MM.1S (cell line): Measurements from ENCODE around the gene RNU1-4.
"Not testable (repeated sequence)": the region's sequence is repeated elsewhere in the genome, so short reads cannot be mapped to it uniquely, and the experiment has no call there.

ENCODE experiments used
- DNase-seq: peaks from one replicate; pipeline ENCODE4 v3.0.0-alpha.2; 2015
- H2AFZ ChIP-seq: fragments of 300-600 bp; sonication (generic); 2 replicates; pipeline ENCODE4 v1.6.0; 2016; ENCODE audit warnings: antibody characterized with exemption, low read length
- H3F3A ChIP-seq: fragments of 300-600 bp; sonication (generic); 2 replicates; pipeline ENCODE4 v1.6.1; 2016; ENCODE audit warnings: mild to moderate bottlenecking, antibody characterized with exemption, low read length, moderate library complexity, mixed read lengths; ENCODE audit not compliant: insufficient read depth
- H3K27ac ChIP-seq: fragments of 300-600 bp; sonication (generic); 2 replicates; pipeline ENCODE4 v1.5.1; 2016; ENCODE audit warnings: mild to moderate bottlenecking, low read length
- H3K27me3 ChIP-seq: fragments of 300-600 bp; sonication (generic); replicated peaks from 2 replicates; pipeline ENCODE4 v1.6.0; 2016; ENCODE audit warnings: low read length; ENCODE audit not compliant: insufficient read depth
- H3K36me3 ChIP-seq: fragments of 300-600 bp; sonication (generic); replicated peaks from 2 replicates; pipeline ENCODE4 v1.6.1; 2016; ENCODE audit warnings: mild to moderate bottlenecking, low read length, mixed read lengths; ENCODE audit not compliant: insufficient read depth
- H3K4me1 ChIP-seq: fragments of 300-600 bp; sonication (generic); 2 replicates; pipeline ENCODE4 v1.6.1; 2016; ENCODE audit warnings: low read length, mixed read lengths
- H3K4me2 ChIP-seq: fragments of 300-600 bp; sonication (generic); 2 replicates; pipeline ENCODE4 v1.6.0; 2016; ENCODE audit warnings: low read depth, low read length
- H3K4me3 ChIP-seq: fragments of 300-600 bp; sonication (generic); 2 replicates; pipeline ENCODE4 v1.5.1; 2016; ENCODE audit warnings: low read length, mixed read lengths
- H3K79me2 ChIP-seq: fragments of 300-600 bp; sonication (generic); 2 replicates; pipeline ENCODE4 v1.6.1; 2016; ENCODE audit warnings: mixed run types, low read length, mixed read lengths
- H3K9ac ChIP-seq: fragments of 300-600 bp; sonication (generic); 2 replicates; pipeline ENCODE4 v1.6.1; 2016; ENCODE audit warnings: low read length, mixed read lengths
- H3K9me2 ChIP-seq: fragments of 300-600 bp; sonication (generic); replicated peaks from 2 replicates; pipeline ENCODE4 v1.6.1; 2016; ENCODE audit warnings: mild to moderate bottlenecking, low read length, mixed read lengths; ENCODE audit not compliant: insufficient read depth
- H3K9me3 ChIP-seq: fragments of 300-600 bp; sonication (generic); replicated peaks from 2 replicates; pipeline ENCODE4 v1.6.1; 2016; ENCODE audit warnings: mild to moderate bottlenecking, low read length, mixed read lengths; ENCODE audit not compliant: insufficient read depth
- H4K20me1 ChIP-seq: fragments of 300-600 bp; sonication (generic); 2 replicates; pipeline ENCODE4 v1.6.1; 2016; ENCODE audit warnings: mild to moderate bottlenecking, low read length, moderate library complexity, mixed read lengths; ENCODE audit not compliant: insufficient read depth

RNU1-4 gene

DNA sequence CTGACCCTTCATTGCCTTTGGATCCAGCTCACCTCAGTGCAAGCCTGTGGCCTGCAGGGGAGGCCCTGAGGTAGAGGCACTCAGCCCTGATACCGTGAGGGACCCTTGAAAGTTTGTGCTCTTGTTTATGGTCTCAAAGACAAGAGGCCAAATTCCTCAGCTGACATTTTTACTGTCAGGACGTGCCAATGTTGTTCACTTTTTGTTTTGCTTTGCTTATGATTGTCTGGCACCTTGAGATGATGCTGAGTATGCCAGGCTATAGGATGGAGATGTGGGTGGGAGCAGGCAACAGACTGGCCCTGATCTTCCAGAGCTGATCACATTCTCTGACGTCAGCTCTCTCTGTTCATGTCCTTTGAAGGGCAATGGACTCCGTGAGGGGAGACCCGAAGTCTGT, 36.5 kb downstream of the RNU1-4 start:
- not testable (repeated sequence) for H3K4me3 ChIP-seq, H3K4me1 ChIP-seq, H3K4me2 ChIP-seq, H3K36me3 ChIP-seq, H3K27ac ChIP-seq, DNase-seq, H4K20me1 ChIP-seq, H3F3A ChIP-seq, H3K9me2 ChIP-seq, H3K9me3 ChIP-seq, H3K9ac ChIP-seq, H2AFZ ChIP-seq, H3K79me2 ChIP-seq
- peaks cover 22% of the 10 kb centered on the region for H3K27me3 ChIP-seq

DNA sequence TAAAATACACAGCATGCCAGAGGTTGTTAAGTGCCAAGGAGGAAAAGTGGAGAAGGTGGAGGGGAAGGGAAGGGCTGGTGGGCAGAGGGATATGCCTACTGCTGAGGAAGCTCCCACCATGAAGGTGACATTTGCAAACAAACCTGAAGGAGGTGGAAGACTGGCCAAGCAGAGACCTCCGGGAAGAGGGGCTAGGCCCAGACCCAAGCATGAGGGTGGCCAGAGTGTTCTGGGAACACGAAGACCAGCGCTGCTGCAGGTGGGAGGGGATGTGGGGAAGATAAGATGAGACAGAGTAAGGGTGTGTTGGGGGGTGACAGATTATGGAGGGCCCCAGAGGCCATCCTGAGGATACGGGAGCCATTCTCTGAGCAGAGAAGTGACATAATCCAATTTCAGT, 37.5 kb downstream of the RNU1-4 start:
- peaks cover 21% of the 10 kb centered on the region for H3K27me3 ChIP-seq
- not testable (repeated sequence) for H3K4me1 ChIP-seq, H3F3A ChIP-seq, H3K9me3 ChIP-seq, H3K79me2 ChIP-seq, H3K4me3 ChIP-seq, H3K36me3 ChIP-seq, H4K20me1 ChIP-seq, H3K9ac ChIP-seq, H3K9me2 ChIP-seq, H3K27ac ChIP-seq, H2AFZ ChIP-seq, H3K4me2 ChIP-seq, DNase-seq

DNA sequence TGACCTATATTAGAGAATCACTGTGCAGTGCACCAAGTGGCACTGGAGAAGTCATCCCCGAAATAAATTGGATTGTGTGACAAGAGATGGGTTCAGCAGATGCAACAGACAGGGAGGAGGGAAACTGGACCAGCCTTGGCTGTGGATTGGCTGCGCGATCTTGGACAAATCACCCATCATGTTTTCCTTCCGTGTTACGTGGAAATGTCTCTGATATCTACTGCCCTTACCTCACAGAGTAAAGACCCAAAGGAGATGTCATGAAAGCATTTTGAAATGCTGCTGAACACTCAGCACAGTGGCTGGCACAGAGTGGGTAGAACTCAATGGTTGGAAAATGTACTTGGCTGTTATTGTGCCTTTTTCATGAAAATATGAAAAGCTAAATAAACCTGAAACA, 39.2 kb downstream of the RNU1-4 start:
- DNase-seq, H3K4me2 ChIP-seq, H3F3A ChIP-seq, H3K9me2 ChIP-seq, H3K9me3 ChIP-seq, H2AFZ ChIP-seq, H3K9ac ChIP-seq, H3K36me3 ChIP-seq, H3K4me3 ChIP-seq, H3K4me1 ChIP-seq, H3K27ac ChIP-seq, H3K79me2 ChIP-seq, H4K20me1 ChIP-seq: not testable (repeated sequence)
- peaks cover 21% of the 10 kb centered on the region for H3K27me3 ChIP-seq

DNA sequence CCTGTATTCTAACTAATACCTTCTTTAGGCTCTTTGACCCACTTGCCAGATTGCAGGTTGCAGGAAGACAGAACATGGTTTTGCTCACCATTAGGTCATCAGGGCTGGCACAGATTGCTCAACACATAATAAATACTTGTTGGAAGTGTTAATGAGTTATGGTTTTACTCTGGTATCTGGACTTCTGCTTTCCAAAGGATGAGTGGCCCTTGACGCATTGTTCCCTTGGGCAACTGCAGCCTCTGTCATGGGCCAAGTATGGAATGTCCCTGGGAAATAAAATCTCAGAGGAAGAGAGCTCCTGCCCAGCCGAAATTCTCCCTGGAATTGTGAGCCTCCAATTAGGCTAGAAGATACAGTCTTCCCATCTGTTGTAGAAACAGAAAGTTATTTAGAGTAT, 40.7 kb downstream of the RNU1-4 start:
- not testable (repeated sequence) for H3K4me2 ChIP-seq, H3K9me2 ChIP-seq, H3K9ac ChIP-seq, H3K9me3 ChIP-seq, DNase-seq, H2AFZ ChIP-seq, H3F3A ChIP-seq, H3K36me3 ChIP-seq, H3K4me3 ChIP-seq, H4K20me1 ChIP-seq, H3K79me2 ChIP-seq, H3K27ac ChIP-seq, H3K4me1 ChIP-seq
- H3K27me3 ChIP-seq = peaks cover 21% of the 10 kb centered on the region

DNA sequence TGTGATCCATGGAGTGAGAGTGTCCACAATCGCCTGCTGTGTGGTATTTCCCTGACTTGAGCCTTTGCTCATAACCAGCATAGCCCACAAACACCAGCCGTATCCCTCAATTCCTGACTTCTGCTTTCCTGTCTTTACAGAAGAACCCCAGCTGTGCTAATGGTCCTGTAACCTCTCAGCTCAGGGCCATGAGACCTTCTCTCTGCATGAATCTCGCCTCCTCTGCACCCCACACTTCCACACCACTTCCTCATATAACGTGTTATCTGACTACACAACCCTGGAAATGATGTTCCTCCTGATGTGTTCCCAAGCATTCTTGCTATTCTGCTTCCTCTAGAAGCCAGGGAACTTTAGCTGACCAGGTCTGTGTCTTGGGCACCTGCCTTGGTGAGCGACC, 41.3 kb downstream of the RNU1-4 start:
- H3K4me1 ChIP-seq, DNase-seq, H2AFZ ChIP-seq, H3K9me3 ChIP-seq, H3K4me3 ChIP-seq, H3K27ac ChIP-seq, H3K9me2 ChIP-seq, H3K4me2 ChIP-seq, H3F3A ChIP-seq, H3K36me3 ChIP-seq, H3K9ac ChIP-seq, H4K20me1 ChIP-seq, H3K79me2 ChIP-seq: not testable (repeated sequence)
- peaks cover 24% of the 10 kb centered on the region for H3K27me3 ChIP-seq

DNA sequence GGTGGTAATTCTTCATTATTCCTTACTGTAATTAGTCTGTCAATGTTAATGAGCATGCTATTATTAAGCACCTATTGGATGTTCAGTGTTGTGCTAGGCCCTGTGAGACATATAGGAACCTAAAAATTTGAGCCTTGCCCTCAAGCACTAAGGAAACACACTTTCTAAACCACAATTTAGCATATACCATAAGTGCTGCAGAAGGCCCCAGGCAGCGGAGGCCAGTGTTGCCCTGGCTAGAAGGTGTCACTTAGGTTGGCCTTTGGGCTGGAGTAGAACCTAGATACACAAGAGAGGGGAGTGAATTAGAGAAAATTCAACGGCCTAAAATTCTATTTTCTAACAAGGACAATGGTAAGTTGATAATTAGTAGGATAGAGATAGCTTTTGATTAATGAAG, 44.6 kb downstream of the RNU1-4 start:
- not testable (repeated sequence) for H3K4me3 ChIP-seq, H3K9me3 ChIP-seq, H4K20me1 ChIP-seq, H3K27ac ChIP-seq, H3K36me3 ChIP-seq, H3K9me2 ChIP-seq, H3F3A ChIP-seq, H3K4me2 ChIP-seq, H3K79me2 ChIP-seq, H3K4me1 ChIP-seq, H2AFZ ChIP-seq, DNase-seq, H3K9ac ChIP-seq
- H3K27me3 ChIP-seq = peaks cover 13% of the 10 kb centered on the region

DNA sequence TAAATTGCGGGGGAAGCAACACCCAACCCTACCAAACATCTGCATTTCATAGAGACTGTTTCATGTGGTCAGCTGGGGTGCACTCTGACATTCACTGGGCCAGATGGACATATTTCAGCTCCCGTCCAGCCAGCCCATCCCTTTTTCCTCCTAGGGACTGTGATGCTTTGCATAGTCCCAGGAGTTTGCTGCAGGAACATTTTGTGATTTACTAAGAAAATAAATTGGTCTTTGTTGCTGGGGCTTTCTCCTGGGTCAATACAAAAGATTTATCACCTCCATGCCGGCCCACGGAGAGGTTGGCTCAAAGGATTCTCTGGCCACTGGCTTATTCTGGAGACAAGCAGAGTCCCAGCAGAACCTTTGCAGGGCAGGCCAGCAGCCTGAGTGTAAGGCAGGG, 46.0 kb downstream of the RNU1-4 start:
- H3K9ac ChIP-seq, H3K36me3 ChIP-seq, H4K20me1 ChIP-seq, H3K27me3 ChIP-seq, H3F3A ChIP-seq, H2AFZ ChIP-seq, H3K27ac ChIP-seq, H3K79me2 ChIP-seq, DNase-seq, H3K4me1 ChIP-seq, H3K9me3 ChIP-seq, H3K4me3 ChIP-seq, H3K4me2 ChIP-seq, H3K9me2 ChIP-seq: not testable (repeated sequence)

DNA sequence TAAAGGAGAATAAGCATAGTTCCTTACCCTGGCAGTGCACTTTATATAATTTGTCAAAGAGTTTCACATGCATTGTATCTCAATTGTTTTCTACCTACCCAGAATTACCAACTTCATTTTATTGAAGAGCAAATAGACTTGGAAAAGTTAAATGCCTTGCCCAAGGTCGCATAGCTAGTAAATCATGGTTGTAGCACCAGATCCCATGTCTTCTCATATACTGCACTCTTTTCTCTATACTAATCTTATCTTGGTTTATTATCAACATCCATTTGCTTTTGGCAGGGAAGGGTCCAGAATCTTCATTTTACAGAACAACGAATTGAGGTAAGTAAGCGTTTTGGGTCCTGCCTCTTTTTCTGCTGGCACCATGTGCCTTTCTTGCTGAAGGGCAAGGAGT, 46.9 kb downstream of the RNU1-4 start:
- not testable (repeated sequence) for H3K9ac ChIP-seq, H3K36me3 ChIP-seq, H2AFZ ChIP-seq, H3K79me2 ChIP-seq, H3F3A ChIP-seq, H3K4me1 ChIP-seq, H3K27me3 ChIP-seq, H3K4me2 ChIP-seq, H3K27ac ChIP-seq, DNase-seq, H4K20me1 ChIP-seq, H3K9me2 ChIP-seq, H3K4me3 ChIP-seq, H3K9me3 ChIP-seq
